SIG-M5 (cell line): ENCODE data around the gene RSRP1.
A peak's percentile ranks its signal among the peaks of the same experiment; 100 is the strongest.
"Not testable (repeated sequence)": the region's sequence is repeated elsewhere in the genome, so short reads cannot be mapped to it uniquely, and the experiment has no call there.

Experiments used
- DNase-seq: peaks from one replicate; lab custom pipeline; 2025; lab: John Stamatoyannopoulos, UW

RSRP1 gene

DNA sequence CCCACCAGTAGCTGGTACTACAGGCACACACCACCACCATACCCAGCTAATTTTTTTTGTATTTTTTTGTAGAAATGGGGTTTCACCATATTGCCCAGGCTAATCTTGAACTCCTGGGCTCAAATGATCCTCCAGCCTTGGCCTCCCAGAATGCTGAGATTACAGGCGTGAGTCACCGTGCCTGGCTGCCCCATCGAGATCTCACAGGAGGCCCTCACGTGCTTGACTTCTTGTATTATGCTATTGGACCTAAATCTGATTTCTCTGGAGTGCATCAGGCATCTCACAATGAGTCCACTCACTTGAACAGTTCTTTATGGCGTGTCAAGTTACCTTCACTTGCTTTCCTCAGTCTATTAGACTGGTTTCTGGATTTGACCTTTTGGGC, 9.3 kb upstream of the RSRP1 start:
- no peak for DNase-seq

- DNase-seq = no peak
These were observed 8.7 kb upstream of the RSRP1 start for GRCh38 chr1:25255706-25256577.

GRCh38 chr1:25253911-25254310, 6.7 kb upstream of the RSRP1 start:
- no peak for DNase-seq

- DNase-seq = no peak
These were observed 838 bp upstream of the RSRP1 start for GRCh38 chr1:25247829-25248754.

DNA sequence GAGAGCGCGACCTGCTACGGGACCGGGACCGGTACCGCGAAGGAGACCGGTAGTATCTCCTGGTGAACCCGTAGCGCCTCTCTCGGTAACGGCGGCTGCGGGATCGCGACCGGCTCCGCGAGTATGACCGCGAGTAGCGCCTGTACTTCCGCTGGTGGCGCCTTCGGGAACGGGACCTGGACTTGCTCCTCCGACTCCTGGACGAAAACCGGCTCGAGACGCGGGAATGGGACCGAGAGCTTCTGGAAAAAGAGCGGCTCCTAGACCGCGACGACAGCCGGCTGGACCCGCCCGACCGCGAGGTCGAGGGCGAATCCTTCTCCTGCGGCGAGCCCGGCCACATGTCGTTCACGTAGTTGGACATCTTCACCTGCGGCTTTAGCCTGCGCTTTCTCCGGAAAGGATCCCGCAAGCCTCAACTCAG, 642 bp downstream of the RSRP1 start:
- no peak for DNase-seq

DNA sequence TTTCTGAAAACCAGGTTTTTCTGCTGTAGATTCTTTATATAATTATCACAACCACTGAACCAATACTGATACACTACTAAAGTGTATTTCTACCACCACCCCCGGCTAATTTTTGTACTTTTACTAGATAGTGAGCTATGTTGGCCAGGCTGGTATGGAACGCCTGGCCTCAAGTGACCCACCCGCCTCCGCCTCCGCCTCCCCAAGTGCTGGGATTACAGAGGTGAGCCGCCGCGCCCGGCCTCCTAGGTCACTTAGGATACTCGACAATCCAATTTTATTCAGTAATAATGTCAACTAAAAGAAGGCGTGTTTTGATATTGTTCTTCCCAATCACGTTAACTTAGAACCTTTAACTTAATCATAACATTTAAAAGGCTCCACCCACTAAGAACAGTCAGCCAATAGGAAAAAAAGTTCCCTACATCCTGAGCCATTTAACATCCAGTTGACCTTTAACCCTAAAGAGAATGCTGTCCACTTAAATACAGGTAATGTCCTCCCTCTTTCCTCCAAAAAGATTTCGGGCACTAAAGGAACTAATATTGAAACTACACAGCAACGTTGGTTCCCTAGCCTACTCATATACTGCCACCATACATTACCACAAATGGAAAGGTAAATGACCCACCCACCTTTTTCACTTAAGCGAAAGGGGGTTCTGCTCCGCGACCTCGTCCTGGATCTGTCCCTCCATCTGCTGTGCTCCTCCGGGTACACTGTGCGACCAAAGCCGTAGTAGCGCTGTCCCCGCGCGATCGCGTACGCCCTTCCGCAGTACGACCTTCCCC, 1.2 kb downstream of the RSRP1 start:
- no peak for DNase-seq

- DNase-seq = no peak
These were observed 1.9 kb downstream of the RSRP1 start for GRCh38 chr1:25245393-25245792.

DNA sequence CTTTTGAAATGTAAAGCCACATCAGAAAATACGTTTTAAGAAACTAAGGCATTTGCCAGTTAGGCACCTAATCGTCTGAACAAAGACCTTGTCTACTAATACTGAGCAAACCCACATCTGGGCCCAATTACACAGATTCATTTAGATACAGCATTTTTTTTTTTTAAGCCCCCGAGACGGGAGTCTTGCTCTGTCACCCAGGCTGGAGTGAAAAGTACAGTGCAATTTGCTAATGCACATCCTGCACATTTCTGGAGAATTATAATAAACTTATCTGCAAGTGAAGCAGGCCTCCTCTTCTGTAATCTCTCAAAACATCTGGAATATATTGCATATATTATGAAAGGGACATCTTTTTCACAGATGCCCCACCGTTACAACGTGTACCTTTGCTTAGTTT, 3.3 kb downstream of the RSRP1 start:
- DNase-seq = no peak

GRCh38 chr1:25239681-25240541, 7.3 kb downstream of the RSRP1 start:
- peak; percentile 86 for DNase-seq

- DNase-seq = no peak
These were observed 9.2 kb downstream of the RSRP1 start for GRCh38 chr1:25238046-25238445.

DNA sequence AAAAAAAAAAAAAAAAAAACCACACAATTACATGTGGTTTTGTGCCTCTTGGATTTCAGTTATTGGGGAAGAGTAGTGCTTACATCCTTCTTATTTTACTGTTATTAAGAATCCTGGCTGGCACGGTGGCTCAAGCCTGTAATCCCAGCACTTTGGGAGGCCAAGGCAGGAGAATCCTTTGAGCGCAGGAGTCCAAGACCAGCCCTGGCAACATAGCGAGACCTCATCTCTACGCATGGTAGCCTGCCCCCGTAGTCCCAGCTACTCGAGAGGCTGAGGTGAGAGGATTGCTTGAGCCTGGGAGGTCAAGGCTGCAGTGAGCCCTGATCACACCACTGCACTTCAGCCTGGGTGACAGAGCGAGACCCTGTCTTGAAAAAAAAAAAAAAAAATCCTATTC, 11.0 kb downstream of the RSRP1 start:
- not testable (repeated sequence) for DNase-seq

DNA sequence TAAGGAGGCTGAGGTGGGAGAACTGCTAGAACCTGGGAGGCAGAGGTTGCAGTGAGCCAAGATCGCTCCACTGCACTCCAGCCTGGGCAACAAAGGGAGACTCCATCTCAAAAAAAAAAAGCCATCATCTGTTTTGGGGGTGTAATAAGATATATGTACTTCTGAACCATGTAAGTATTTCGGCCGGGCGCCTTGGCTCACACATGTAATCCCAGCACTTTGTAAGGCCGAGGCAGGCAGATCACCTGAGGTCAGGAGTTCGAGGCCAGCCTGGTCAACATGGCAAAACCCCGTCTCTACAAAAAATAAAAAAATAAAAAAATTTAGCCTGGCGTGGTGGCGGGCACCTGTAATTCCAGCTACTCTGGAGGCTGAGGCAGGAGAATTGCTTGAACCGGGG, 11.8 kb downstream of the RSRP1 start:
- not testable (repeated sequence) for DNase-seq

DNA sequence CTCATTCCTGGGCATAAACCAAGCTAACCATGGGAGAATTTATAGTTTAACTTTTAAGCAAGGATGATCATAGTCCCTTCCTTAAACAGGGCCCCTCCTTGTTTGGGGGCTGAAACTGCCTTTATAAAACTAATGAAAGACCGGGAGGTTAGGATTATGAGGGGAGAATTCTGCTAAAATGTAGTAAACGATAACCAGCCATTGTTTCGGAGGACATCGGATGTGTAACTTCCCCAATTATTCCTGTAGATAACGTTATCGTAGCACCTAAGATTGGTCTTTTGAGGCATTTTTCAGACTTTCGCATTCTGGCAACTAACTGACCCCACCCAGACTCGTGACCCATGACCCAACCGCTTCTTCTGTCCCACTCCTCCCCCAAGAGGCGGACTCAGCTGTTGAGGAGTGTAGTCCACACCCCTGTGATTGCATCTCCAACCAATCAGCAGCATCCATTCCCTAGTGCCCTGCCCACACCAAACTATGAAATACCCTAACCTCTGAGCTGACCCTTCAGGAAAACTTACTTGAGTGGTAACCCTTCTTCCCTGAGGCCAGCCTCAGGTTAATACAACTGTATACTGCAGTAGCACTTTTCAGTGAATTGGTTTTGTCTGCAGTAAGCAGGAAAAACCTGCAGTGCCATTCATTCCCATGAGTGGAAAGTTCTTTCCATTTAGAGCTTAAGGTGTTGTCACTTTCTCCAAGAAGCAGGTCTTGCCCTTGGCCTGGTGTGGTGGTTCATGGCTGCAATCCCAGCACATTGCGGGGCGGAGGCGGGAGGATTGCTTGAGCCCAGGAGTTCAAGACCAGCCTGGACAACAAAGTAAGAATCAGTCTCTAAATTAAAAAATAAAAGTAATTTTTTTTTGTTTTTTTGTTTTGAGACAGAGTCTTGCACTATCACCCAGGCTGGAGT, 14.1 kb downstream of the RSRP1 start:
- DNase-seq = peak; percentile 29

- DNase-seq = peak; percentile 83
These were observed 15.0 kb downstream of the RSRP1 start, which contains the start of gene SYF2 for GRCh38 chr1:25232027-25232865. TSS of gene SYF2 (minus strand) at chr1:25232502. CDS start at chr1:25232467, 35 bp downstream.

DNA sequence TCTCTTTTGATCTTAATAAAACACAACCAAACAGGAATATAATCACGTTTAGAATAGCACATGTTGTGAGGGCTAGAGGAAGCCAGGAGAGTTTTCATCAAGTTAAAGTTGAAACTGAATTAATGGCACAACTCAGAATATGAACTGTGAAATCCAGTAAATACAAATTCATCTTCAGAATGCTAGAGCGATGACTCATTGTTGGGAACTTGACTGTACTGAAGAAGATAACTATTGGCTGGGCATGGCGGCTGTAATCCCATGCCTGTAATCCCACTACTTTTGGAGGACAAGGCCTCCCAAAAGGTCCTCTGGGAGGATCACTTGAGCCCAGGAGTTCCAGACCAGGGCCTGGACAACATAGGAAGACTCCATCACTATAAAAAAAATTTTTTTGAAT, 23.8 kb downstream of the RSRP1 start:
- DNase-seq = no peak

DNA sequence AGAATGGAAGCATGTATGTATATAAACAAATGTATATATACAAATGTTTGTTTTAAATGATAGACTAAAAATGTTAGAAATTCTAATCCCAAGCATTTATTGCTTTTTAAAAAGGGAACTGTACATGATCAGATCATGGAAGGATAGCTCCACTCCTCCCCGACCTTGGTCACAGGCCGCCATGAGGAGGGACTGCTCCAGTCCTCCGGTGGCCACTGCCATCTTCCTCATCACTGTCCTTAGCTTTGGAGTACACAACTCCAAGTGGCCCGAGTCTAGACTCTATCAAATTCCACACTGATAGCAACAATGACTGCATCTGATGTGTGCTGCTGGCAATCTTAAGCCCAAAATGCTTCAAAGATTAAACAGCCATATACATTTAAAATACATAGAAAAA, 24.6 kb downstream of the RSRP1 start:
- DNase-seq = no peak

DNA sequence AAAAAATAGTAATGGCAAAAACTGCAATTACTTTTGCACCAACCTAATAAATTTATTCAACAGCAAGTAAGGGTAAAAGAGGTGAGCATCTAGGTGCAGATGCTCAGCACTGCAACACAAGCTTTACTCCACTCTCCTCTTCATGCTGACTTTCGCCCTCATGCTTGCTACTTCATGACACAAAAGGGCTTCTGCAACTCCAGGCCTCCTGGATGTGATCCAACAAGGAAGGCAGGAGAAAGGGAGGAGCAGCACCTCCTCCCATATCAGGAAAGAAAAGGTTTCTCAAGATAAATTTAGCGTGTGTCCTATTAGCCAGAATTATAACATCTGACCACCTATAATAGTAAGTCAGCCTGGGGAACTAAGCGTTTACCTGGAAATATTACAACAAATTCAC, 26.6 kb downstream of the RSRP1 start:
- DNase-seq = no peak

GRCh38 chr1:25219661-25220251, 27.5 kb downstream of the RSRP1 start:
- DNase-seq = no peak
